Measurements from ENCODE around the gene PNLIPRP3.
"Not testable (repeated sequence)": the region's sequence is repeated elsewhere in the genome, so short reads cannot be mapped to it uniquely, and the experiment has no call there.

The PNLIPRP3 gene

DNA sequence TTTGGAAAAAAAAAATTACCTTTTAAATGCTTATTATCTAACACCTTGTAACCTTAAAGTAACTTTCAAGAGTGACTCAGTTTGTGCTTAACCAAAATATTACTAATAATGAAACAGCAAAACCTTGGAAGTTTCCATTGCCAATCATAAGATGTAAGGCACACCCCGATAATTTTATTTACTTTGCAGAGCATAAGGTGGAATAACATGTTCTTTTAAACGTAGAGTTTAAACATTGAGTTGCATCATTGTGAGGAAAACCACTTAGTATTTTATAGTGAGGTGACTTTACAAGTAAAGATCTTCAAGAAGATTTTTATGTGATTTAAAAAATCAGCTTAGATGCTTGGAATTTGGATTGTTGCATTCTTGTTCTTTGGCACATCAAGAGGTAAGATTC lies at the start of gene PNLIPRP3:
PNLIPRP3 (plus strand) TSS at position 177 of the 400 bp plus-strand sequence; CDS start at position 343, 166 bp downstream.
- no peak for DNase-seq (ENCODE audit: low read depth, low spot score)

DNA sequence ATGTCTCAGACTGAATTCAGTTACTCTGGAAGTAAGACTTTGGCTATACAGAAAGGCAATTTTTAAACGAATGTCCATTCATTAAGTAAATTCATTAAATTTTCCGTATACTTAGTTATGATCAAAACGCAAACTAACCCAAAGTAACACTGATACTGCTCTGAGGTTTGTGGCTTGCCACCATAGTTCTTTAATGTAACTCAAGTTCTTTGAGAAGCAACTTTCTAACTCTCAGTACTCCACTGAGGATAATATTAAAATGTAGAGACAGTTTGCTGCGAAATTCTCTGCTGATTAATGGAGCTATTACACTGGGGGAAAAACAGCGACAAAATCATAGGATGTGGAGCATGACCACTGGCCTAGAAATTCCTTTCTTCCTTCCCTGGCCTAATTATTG lies 45.4 kb upstream of the PNLIPRP3 start:
- no peak for DNase-seq (ENCODE audit: low read depth, low spot score)

DNA sequence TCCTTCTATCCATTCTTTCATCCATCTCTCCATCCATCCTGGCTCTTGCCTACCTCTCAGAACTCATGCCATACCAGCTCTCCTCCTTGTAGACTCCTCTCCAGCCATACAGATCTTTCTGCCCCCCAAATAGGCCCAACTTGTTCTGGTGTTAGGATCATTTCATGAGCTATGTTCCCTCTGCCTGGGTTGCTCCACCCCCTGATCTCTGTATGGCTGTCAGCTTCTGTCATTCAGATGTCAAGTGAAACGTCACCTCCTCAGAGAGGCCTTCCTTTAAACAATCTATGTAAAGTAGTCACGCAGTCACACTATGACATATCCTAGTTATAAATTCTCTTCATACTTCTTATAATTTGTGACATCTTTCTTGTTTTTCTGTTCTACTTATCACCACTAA lies 42.3 kb upstream of the PNLIPRP3 start:
- DNase-seq (ENCODE audit: low read depth, low spot score), result no peak

DNA sequence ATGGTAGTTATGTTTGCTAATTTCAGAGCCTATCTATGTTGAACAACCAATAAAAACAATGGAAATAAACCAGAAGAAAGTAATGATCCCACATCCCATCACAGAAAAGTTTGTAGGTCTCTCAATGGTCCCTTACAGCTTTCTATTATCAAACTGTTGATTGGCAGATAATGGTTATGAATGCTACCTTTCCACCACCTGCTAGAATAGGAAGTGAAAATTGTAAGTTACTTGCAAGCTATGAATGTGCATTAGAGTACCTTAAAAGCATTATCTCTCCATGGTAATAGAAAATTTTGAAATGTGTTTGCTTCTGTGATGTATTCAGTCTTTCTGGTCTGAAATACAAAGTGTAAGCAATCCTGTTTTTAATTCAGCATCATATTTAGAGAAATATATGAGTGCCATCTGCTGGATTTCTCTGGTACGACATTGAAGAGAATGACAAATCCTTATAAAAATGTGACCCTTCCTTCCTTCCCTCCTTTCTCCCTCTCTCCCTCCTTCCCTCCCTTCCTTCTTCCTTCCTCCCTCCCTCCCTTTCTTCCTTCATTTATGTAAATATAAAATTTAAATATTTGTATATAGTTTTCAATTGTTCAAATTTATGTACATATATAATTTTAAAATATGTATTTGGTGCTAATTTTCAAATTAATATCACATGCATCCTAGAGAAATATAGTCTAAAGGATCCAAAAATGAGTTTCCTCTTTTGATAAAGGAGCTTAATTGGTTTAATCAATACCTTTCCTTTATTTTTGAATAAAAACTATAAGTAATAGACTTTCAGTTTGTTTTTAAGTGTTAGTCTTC lies 41.4 kb upstream of the PNLIPRP3 start:
- no peak for DNase-seq (ENCODE audit: low read depth, low spot score)

DNA sequence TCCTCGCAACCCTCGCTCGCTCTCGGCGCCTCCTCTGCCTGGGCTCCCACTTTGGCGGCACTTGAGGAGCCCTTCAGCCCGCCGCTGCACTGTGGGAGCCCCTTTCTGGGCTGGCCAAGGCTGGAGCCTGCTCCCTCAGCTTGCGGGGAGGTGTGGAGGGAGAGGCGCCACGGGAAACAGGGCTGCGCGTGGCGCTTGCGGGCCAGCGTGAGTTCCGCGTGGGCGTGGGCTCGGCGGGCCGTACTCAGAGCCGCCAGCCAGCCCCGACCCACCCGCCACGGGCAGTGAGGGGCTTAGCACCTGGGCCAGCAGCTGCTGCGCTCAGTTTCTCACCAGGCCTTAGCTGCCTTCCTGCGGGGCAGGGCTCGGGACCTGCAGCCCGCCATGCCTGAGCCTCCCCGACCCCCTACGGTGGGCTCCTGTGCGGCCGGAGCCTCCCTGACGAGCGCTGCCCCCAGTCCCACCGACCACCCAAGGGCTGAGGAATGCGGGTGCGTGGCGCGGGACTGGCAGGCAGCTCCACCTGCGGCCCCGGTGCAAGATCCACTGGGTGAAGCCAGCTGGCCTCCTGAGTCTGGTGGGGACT lies 34.3 kb upstream of the PNLIPRP3 start:
- DNase-seq (ENCODE audit: low read depth, low spot score), result not testable (repeated sequence)

DNA sequence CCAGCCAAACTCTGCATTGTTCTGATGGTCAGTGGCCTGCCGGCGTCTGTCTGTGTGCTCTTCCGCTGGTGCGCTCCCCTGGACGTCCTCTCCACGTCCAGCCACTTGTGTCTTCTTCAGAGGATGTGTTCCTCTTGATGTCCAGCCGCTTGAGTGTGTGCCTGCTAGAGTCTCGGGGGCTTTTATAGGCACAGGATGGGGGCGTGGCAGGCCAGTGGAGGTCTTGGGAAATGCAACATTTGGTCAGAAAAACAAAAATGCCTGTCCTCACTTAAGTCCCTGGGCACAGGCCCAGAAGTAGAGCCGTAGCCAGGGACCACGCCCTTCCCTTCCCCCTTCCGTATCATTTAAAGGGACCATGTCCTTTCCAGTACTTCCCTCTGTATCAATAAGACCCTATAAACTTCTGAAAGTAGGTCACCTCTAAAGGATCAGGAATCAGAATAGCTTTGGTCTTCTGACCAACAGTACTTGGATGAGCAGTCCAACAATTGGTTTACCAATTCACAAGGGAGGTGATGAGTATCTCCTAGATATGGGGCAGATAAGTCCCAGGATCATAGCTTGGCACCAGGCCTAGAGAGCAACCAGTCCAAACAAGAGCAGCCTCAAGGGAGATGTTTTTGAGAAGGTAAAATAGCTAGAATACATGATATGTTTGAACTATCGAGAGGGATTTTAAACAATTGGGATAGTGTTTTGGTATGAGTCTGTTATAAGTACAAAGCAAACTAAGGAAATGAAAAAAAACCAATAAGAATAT lies 32.2 kb upstream of the PNLIPRP3 start:
- no peak for DNase-seq (ENCODE audit: low read depth, low spot score)

DNA sequence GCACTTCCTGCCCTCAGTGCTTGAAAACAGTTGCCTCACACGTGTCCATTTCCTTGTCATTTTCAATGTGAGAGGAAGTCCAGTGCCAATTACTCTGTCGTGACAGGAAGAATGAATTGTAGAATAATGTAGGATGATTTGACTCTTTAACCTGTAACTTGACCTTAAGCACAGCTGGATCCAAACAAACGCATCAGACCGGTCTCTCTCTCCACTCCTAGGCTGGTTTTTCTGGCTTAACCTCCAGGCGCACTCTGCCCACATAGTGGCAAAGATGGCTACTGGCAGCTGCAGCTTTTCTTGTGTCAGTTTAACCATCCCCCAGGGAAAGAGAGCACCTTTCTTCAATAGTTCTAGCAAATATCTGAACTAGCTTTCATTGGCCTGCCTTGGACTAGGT lies 29.4 kb upstream of the PNLIPRP3 start:
- DNase-seq (ENCODE audit: low read depth, low spot score), result no peak

DNA sequence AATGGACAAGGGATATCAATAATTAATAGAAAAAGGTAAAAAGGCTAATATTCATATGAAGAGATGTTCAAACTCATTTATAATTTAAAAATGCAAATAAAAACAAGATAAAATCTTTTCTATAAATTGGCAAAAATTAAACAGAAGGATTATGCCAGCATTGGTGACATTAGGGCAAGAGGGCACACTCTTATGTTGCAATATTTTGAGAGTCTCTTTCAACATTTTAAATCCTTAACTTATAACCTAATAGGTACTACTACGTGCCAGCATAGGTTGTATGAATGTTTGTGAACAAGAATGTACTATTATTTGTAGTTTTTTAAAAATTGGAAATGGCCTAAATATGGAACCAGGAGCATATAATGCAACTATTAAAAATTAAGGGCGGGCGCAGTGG lies 24.8 kb upstream of the PNLIPRP3 start:
- no peak for DNase-seq (ENCODE audit: low read depth, low spot score)

DNA sequence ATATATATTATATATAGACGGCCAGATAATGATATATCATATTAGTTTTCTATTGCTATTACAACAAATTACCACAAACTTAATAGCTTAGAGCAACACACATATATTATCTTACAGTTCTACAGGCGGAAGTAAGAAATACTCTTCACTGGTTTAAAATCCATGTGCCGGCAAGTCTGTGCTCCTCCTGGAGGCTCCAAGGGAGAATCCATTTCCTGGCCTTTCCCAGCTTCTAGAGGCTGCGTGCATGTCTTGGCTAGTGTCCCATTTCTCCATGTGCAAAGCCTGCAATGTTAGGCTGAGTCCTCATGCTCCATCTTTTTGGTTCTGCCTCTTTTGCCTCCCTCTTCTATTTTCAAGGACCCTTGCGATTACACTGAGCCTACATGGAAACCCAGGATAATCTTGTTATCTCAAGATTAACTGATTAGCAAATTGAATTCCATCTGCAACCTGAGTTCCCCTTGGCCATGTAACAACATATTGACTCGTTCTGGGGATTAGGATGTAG lies 23.9 kb upstream of the PNLIPRP3 start:
- DNase-seq (ENCODE audit: low read depth, low spot score), result no peak

DNA sequence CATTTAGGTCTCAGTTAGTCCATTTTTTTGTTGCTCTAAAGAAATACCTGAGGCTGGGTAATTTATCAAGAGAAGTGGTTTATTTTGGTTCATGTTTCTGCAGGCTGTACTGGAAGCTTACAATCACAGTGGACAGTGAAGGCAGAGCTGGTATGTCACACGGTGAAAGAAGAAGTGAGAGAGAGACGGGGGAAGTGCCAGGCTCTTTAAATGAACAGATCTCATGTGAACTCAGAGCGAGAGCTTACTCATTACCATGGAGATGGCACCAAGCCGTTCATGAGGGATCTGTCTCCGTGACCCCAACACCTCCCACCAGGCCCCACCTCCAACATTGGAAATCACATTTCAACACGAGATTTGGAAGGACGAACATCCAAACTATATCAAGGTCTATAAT lies 18.9 kb upstream of the PNLIPRP3 start:
- no peak for DNase-seq (ENCODE audit: low read depth, low spot score)

DNA sequence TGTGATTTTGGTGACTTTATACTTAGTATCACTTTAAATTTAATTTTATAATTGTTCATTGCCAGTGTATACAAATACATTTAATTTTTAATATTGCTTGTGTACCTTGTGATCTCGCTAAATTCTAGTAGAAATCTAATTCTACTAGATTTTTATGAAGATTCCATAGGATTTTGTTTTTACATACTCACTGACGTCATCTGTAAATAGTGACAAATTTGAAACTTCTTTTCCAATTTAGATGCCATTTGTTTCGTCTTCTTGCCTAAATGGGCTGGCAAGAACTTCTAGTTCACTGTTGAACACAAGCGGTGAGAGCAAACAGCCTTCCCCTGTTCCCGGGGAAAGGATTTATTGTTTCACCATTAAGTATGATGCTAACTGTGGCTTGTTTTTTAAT lies 17.3 kb upstream of the PNLIPRP3 start:
- no peak for DNase-seq (ENCODE audit: low read depth, low spot score)

DNA sequence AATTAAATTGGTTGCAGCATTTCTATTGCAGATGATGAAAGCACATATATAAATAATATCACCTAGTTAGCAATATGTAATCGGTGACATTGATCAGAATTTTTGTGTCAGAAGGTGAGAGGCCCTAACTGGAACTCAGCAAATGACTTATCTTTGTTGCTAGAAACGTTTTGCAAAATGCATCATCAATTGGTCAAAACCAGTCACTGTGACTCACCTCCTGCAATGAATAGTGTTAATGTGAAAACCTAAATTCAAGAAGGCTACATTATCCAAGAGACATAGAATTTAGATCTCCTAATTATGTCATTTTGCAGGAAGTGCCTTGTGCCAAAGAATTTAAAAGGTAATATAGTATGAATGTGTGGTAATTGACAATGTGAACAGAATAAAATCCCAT lies 9.8 kb upstream of the PNLIPRP3 start:
- DNase-seq (ENCODE audit: low read depth, low spot score), result no peak

DNA sequence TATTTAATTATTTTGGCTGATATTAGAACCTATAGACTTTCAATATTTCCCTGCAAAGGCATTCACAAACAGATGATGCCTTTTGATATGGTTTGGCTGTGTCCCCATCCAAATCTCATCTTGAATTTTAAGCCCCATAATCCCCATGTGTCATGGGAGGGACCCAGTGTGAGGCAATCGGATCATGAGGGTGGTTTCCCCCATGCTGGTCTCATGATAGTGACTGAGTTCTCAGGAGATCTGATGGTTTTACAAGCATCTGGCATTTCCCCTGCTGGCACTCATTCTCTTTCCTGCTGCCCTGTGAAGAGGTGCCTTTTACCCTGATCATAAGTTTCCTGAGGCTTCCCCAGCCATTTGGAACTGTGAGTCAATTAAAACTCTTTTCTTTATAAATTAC lies 9.3 kb upstream of the PNLIPRP3 start:
- DNase-seq (ENCODE audit: low read depth, low spot score), result no peak

DNA sequence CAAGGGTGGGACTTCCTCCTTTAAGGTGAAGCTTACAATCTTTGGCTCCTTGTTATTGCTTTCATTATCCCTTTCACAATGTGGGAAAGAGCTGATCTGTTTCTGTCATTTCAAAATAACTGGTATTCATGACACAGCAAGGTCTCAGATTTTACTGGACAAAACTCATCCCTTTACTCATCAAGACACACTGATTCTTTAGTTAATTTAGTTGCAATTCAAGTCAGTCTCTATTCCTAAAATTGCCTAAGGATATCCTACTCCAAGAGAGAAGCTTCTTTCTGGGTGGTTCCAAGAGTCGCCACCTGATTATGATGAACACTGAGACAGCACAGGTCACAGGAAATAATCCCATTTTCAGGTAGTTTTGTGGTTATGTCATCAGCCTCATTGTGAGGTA lies 5.8 kb upstream of the PNLIPRP3 start:
- no peak for DNase-seq (ENCODE audit: low read depth, low spot score)

DNA sequence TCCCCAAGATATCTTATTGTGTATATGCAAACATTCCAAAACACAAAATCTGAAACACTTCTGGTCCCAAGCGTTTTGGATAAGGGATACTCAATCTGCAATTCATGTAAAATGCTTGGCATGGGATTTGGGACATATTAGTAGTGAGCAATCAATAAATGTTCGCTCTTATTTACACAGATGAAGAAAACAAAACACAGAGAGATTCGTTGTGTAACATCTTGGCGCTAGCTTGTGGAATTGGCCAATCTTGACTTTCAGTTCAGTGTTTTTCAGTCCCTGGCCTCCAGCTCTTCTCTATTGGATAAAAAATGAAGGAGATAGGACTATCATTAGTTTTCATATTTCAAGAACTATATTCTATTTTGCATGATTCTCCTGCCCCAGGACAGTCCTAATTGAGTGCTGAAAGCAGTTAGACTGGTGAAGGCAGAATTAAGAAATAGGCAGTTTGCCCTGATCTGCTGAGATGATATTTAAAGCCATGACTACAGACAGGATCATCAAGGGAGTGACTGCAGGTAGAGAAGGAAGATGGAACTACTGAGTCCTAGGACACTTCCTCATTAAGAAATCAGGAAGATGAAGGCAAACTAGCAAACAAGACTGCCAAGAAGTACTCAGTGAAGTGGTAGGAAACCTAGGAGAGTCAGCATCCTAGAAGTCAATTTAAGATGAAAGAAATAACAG lies 1.8 kb downstream of the PNLIPRP3 start:
- DNase-seq (ENCODE audit: low read depth, low spot score), result no peak

DNA sequence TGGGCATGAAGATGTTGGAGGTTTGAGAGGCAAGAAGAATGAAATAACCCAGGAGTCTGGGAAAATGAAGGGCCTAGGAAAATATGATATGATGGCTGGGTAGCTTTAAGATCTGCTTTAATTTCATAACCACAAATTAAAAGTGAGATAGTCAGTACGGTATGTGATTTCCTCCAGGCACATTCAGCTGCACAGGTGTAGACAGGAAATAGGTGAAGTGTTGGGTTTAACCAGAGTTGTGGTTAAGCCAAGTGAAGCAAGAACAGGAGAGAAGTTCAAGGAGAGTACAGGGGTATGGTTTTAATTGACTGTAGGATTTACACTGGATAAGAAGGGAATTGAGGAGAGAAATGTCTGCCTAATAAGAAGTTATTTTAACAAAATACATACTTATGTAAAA lies 2.6 kb downstream of the PNLIPRP3 start:
- no peak for DNase-seq (ENCODE audit: low read depth, low spot score)

DNA sequence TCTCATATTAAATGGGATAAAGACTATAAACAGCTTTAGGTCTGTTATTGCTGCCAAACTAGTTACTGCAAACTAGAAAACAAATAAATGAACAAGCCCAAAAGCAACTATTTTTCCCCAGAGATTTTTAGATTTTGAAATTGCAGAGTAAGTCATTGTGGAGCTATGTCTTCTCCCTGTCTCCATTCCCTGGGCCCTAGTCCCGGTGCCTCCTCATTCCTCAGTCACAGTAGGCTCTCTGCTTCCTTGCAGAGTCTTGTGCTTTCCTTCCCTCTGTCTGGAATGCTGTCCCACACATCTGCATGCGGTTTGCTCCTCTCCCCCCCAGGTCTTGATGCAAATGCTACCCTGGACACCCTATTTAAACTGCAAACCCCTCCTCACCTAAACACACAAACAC lies 4.0 kb downstream of the PNLIPRP3 start:
- no peak for DNase-seq (ENCODE audit: low read depth, low spot score)

DNA sequence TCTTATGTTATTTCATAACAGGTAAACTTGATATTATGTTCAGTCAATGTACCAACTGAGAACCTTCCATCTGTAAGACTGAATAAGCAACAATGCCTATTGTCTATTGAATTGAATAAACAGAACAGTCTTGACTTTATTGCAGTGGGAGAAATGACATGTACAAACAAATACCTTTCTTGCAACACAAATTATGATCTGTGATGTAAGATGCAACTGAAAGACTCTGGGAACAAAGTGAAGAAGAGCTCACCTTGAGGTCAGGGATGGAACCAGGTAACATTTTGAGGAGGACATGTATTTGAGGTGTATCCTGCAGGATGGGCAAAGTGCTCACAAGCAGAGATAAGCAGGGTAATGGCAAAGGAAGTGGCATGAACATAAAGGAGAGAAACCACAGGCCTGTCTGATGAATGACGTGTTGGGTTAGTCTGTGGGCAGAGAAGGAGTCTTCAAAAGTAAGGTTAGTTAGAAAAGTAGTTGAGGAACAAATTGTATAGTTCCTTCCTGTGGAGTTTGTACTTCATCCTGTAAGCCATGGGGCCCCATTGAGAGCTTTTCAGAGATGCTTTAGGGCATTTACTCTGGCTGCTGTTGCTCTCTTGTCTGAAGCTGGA lies 9.5 kb downstream of the PNLIPRP3 start:
- DNase-seq (ENCODE audit: low read depth, low spot score), result no peak

DNA sequence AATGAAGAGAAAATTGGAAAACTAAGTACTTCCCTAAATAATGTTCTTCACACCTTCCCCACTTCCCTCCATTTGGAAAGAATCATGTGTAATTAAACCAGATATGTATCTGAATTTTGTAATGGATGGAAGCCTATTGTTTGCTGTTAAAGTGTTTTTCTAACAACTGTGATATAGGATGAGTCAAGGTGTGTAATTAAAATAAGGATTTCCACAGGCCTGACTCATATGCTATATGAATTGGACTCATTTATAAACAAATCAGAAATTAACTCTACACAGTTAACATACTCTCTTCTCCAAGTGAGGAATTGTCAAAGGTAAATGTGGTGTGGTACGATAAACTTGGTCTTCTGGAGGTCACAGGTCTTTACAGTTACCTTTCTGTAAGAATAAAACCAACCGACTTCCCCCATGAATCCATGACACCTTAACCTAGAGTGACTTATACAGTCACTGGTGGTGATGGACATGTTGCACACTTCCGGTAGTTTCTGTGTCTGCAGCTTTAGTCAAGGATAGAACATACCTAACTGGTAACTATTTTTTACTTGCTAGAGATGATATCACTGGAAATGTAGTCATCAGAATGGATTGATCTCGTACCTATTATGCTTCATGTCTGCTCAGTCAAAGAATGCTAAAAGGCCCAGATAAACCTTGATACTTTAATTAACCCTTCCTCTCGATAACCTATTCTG lies 12.8 kb downstream of the PNLIPRP3 start:
- DNase-seq (ENCODE audit: low read depth, low spot score), result no peak

DNA sequence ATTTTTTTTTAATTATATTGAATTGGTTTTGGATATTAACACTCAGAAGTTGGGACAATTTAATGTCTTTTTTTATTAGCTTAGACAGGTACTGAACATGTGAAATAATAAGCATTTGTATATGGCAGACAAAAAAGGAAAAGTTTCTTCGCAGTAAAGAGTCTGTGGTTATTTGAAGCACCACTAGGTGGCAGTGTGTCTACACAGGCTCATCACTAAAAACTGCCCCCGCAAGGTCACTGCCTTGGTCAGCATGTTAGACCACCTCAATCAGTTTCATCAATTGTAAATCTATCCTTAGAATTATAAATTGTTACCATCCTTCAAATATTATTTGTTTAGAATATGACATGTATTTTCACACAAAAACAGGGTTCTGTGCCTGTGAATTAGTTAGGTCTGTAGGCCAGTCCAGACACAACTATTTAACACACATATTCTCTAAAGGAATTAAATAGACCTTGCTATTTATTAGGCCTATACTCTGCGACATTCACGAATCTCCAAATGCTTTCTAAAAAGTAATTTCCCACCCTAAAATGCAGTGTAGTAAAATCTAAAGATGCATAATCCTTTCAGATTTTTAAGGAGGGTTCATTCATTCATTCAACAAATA lies 17.0 kb downstream of the PNLIPRP3 start:
- no peak for DNase-seq (ENCODE audit: low read depth, low spot score)

All from brain pericyte (primary cell).